Mammary epithelial cell (primary cell): ENCODE data around the gene PCSK1.

Experiments
- CTCF ChIP-seq, 2 donors: IDR thresholded peaks in 1 of 2; conservative IDR thresholded peaks in 1 of 2; 2 replicates each; pipeline ENCODE4 v1.5.1; 2011 to 2012; ENCODE audit warnings: inconsistent platforms in 2 of 2, low read length in 2 of 2, mild to moderate bottlenecking in 2 of 2, control low read depth in 1 of 2, low read depth in 1 of 2; ENCODE audit not compliant: insufficient read depth in 1 of 2; ENCODE audit errors: extremely low read depth in 1 of 2
- EZH2 ChIP-seq: IDR thresholded peaks from 2 replicates; pipeline ENCODE4 v1.6.1; 2012; ENCODE audit warnings: low read length, inconsistent platforms, borderline replicate concordance

GRCh38 chr5:96370976-96371375 lies 62.1 kb downstream of the PCSK1 start:
- TF ChIP-seq EZH2 (no peak), CTCF (conservative IDR thresholded peaks at IDR 0.05 in 1 of 2, IDR thresholded peaks at IDR 0.05 in 1 of 2; ENCODE audit: extremely low read depth in 1 of 2, insufficient read depth in 1 of 2, low read depth in 1 of 2, low read length in 2 of 2) (no peak)
